GM04503 (cell line): ENCODE data around the gene NT5M.

ENCODE experiments used
- DNase-seq: peaks from one replicate; pipeline ENCODE4 v3.0.0-alpha.2; 2012; ENCODE audit warnings: low read depth

NT5M gene

DNA sequence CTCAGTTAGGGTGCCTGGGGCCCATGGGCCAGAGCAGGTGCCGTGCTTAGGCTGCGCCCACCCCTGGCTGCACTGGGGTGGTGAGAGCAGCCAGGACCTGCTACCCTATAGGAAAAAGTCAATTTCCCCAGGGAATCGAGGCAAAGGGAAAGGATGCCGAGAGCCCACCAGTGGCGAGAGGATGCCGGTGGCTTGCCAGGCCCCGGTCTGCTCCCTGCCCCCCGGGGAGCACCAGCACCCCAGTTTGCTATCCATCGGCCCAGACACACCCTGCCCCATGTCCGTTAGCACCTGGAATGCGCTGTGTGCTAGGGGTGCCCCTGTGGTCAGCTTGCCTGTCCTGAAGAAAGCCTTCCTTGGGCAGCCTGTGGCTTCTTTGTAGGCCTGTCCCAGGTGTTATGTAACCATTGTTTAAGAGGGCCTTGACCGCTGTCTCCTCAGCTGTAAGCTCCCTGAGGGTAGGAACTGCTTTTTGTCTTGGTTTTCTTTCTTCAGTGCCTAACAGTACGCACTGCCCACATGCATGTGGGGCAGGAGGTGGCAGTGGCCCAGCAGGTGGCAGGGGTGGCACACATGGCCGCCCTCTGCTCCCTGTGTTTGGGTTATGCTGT lies 40.8 kb downstream of the NT5M start:
- no peak for DNase-seq

DNA sequence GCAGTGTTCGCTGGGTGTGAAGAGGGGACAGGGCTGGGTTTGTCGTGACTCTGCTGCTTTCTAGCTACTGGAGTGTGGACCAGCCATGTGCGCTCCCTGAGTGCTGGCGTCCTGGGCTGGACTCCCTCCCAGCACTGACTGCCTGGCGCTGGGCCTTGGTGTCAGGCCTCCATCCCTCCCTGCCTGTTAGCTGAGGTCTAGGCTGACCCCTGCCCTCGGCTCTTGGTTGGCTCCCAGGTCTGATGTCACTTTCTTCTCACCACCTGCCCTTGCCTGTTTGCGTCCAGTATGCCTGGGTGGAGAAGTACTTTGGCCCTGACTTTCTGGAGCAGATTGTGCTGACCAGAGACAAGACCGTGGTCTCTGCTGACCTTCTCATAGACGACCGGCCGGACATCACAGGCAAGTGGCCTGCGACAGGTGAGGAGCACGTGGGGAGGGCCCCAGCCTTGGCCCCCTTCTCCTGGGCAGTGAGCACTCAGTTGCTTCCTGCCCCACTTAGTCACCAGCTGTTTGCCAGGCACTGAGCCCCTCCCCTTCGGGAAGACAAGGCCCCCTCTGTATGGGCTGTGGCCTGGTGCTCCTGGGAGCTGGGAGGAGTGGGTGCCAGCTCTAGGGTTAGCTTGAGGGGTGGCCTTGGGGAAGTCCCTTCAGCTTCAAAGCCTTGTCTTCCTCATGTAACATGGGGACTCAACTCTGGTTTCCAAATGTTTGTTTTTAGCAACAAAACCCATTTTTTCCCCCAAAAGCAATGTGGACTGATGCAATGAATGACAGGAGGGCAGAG lies 41.5 kb downstream of the NT5M start:
- no peak for DNase-seq

DNA sequence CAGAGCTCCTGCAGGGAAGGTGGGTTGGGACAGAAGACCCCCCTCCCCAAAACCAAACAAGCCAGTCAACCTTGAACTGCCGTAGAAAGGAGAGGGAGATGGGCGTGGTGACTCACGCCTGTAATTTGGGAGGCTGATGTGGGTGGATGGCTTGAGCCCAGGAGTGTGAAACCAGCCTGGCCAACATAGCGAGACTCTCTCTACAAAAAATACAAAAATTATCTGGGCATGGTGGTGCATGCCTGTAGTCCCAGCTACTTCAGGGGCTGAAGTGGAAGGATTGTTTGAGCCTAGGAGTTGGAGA lies 42.1 kb downstream of the NT5M start:
- no peak for DNase-seq

DNA sequence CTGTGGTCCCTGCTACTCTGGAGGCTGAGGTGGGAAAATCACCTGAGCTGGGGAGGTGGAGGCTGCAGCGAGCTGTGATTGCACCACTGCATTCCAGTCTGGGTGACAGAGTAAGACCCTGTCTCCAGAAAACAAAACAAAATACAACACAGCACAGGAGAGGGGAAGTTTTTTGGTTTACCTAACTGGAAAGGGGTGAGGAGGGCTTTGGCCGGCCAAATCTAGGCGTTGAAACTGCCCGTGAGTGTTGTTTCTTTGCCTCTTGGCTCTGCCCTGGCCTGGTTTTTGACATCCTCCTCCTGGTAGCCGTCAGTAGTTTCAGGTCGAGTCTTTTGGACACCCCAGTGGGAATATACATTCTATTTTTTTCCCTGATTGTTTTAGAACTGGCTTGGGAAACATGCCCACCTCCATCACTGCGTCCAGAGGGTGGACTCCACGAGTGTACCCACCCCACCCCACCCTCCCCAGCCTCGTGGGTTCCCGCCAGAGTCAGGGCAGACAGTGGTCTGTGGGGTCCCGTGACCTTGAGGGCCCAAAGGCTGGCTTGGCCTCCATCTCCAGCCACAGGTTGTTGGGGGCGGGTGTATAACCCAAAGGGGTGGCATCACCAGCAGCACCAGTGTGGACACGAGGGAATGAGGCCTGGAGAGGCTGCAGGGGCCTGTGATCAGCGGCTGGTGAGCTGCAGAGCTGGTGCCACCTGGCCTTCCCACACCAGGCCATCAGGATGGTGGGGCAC lies 42.7 kb downstream of the NT5M start:
- no peak for DNase-seq

DNA sequence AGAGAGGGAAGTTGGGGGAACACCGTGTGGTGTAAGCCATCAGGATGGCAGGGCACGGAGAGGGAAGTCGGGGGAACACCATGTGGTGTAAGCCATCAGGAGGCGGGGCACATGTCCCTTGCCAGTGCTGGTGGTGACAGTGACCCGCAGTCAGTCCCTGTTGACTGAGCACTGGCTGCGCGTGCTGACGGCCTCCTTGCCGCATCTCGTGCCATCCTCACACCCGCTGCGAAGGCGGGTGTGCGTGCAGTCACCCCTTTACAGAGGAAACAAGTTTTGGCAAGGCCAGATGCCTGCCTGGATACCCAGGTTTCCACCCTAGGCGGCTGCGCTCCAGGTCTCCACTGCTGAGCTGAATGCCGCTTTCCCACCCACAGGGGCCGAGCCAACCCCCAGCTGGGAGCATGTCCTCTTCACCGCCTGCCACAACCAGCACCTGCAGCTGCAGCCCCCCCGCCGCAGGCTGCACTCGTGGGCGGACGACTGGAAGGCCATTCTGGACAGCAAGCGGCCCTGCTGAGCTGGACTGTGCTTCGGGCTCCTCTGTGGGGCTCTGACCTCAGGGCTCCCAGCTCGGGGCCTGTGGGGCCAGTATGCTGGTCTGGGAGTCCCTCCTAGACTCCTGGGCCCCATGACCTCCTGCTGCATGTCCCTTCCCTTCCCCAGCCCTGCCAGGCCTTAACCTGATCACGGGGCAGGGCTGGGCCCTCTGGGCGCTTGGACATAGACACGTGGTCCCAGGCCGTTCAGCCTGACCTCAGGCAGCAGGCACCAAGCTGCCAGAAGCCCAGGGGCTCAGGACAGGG lies 43.5 kb downstream of the NT5M start:
- no peak for DNase-seq

DNA sequence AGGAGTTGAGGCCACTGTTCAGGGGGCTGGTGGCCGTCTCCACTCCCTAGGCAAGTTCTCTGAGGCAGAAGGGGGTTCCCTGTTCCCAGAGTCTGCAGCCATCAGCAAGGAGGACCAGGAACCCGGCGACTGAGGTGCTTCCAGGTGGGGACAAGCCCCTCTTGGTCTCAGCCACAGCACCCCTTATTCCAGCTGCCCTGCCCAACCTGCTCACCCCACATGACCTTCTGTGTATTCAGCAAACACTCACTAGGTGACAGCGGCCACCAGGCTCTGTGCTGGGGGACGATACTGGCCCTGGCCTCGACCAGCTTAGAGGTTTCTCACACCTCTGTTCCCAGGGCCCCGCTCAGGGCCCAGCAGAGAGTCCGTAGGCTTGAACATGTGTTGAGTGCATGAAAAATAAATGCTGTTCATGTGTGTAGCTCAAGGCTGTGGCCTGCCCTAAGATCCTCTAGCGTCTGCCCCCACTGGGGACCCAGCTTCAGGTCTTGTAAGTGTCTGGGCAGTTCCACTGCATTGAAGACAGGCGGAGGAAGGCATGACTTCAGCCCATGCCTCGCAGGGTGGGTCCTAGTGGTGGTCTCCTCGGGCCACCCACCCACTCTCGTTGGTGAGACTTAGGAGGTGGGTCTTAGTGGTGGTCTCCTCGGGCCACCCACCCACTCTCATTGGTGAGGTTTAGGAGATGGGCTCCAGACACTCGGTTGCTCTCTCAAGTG lies 44.2 kb downstream of the NT5M start:
- no peak for DNase-seq

DNA sequence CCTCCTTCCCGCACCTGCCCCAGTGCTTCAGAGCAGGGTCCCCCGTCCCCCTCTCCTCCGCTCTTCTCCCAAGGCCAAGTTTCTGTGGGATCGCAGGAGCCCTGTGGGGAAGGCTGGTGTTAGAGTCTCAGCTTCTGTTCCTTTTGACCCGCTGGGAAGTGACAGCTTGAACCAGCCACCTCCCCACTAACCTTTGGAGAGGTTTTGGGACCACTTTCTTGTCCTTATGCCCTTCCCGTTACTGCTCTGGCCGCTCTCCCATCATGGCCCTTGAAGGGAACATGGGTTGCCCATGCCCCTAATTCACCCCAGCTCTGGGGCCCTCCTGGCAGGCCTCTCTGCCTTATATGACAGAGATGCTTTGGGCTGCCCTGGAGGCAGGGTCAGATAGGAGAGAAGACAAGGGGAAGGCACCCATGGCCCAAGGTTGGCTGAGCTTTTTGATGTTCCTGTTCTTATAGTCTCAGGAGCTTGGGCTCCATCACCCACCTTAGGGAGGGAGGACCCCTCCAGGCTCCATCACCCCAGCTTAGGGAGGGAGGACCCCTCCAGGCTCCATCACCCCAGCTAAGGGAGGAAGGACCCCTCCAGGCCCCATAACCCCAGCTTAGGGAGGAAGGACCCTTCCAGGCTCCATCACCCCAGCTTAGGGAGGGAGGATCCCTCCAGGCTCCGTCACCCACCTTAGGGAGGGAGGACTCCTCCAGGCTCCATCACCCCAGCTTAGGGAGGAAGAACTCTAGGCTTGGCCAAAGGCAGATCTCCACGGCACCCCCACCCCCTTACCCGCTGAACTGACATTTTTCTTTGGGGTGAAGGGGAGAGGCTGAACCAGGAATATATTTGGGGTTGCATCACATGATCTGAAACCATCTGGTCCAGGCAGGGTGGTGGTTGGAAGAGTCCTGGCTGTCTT lies 45.0 kb downstream of the NT5M start:
- DNase-seq, result no peak

DNA sequence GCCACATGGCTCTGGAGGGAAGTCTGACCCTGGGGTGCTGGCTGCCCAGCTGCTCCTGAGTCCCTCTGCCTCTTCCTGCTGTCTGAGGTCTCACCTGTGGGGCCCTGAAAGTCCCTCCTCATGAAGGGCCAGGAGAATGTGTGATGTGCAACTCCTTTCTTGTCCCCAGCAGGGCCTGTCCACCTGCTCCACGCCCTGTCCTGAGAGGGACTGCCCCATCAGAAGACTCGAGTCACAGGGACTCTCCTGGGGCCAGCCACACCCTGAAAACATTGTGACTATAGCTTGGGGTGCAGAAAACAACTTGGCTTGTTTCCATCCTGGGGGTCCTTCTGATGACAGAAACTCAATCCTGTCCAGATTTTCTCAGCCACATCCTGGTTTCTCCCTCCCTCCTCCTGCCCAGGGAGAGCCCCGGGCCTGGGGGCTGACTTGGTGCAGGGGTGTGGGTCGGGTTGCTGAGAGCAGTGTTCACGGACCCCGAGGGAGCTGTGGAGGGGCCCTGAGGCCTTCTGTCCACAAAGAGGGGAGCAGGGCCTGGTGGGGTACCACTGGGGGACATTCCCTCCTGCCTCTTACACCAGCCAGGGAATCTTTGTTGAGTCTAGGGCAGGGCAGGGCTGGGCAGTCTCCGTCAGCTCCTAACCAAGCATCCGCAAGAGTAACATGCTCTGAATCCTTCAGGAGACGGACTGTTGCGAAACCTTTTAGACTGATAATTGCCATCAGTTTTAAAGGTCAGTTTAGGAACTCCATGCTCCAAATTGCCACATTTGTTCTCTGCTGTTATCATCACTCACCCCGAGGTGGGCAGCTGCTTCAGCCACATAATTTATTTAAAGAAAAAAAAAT lies 45.9 kb downstream of the NT5M start:
- DNase-seq, result no peak

DNA sequence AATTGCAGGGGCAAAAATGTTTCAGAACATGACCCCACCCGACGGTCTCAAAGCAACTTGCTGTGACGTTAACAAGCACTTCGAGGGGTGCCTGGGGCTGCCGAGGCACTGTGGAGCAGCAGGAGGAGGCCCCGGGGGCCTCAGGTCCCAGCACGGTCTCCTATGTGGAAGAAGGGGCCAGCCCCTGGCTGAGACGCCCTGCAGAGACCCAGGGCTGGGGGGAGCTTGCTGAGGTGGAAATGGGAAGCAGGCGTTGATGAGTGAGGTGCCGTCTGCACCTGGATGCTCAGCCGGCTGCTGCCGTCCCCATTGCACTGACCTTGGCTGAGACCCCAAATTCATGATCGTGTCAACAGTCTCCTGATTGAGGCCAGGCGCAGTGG lies 46.5 kb downstream of the NT5M start:
- no peak for DNase-seq

DNA sequence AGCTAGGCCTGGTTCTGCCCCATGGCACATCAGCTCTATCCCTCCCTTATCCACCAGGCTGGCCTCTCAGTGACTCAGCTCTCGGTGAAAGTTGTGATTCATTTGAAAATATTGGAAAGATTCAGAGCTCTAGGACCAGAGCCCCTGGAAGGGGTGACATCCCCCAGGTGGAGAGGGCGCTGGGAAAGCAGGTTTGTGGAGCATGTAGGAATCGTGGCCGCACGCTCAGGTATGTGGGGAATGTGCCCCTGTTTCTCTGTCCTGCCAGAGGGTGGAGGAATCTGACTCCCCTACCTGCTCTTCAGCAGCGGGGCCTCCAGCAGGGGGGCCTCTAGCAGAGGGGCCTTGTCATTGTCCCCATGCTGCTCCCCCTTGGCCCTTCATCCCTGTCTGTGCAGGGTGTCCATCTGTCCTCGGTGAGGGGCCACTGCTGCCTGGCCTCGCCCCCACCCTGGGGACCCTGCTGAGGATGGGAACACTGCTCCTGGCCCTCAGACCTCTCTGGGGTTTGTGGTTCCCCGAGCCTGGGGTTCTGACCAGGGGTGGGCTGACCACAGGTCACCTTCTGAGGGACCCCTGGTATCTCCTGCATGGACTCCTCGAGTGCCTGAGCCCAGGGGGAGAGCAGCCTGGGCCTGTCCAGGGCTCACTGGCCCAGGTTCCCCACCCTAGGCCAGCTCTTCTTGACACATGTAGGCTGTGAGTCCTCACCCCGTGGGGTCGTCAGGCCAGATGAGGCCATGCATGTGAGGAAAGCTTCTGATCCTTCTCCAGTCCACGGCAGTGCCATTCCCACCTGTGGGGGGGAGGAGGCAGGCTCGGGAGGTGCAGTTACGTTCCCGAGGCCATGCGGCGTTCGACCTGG lies 47.5 kb downstream of the NT5M start:
- no peak for DNase-seq

DNA sequence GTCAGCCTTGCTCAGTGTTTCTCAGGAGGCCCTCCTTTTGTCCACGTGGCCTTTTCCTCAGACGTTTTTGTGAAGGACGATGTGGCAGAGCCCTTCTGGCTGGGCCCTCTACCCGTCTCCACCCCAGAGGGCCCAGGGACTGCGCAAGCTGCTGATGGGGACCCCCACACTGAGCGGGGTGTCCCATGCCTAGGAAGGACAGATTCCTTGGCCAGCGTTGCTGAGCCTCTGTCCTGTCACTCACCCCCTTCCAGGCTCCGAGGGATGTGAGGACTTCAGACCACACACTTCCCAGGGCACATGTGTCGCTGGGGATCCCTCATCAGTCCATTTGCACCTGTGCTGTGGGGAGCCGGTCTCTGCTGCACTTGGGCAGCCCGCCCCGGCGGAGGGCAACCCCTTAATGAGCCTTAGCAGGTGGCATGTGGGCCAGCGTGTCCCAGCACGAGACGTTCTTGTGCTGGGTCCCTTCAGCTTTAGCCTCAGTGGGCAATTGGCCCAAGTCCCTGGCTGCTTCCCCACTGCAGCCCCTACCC lies 48.3 kb downstream of the NT5M start:
- DNase-seq, result no peak

DNA sequence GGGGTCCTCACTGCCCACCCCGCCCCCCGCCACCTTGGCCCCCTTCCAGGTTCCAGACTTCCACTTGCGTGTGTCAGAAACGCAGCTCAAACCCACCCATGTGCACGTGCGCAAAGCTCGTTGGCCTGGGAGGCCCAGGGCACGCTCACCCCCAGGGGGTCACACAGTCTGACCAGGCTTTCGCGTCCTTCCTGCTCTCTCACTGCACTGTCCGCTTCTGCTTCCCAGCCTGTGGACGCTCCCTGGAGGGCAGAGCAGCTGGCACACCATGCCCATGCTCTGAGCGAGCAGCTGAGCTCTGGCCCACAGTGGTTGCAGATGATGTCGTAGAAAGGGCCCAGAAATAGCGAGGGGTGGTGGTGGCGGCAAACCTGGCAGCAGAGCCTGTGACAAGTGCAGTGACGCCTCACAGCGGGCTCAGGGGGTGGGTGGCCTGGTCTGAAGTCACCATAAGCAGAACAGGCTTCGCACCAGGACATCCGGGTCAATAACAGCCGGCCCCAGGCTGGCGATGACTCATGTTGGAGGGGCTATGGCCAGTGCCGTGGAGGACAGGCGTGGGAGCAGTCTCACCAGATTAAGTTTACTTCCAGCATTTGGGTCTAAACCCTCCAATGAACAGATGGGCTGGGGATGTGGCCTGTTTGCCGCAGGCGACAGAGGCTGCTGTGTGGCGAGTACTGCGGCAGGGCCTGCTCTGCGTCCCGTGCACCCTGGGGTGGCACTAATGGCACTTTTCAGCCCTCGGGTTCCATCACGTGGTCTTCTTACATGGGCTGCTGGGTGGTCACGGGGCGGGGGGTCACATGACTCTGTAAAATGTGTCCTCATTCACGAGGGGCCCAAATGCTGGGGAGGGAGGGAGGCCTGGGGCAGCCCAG lies 49.0 kb downstream of the NT5M start:
- DNase-seq, result no peak

DNA sequence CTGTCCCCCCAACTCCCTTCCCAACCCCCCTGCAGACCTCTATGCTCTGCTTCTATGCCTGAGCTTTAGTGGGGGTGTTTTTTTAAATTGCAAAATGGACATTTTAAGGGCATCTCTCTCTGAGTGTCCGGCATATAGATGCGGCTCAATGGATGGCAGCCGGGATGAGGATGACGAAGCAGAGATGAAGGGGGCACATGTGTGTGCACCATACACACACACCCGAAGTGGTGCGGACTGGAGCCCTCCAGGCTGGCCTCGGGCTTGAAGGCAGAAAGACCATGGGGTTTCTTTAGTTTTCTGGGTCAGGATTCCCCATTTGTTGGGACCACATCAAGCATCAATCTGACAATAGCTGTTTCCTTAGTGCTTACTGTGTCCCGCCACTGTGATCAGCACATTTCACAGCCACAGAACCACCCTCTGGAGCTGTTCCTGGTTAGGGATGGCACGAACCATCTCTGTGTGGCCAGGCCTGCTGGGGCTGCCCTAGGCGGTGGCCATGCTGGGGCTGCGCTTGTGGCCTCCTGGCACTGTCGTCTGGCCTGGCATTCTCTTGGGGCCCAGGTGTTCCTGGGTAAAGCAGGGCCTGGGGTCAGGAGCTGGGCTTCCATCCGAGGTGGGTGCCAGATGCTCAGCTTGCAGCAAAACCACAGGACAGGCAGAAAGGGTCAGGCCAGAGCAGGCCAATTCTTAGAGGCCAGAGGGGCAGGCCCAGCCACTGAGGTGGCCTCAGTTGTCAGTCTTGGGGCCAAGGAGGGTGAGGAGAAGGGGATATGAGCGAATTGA lies 49.9 kb downstream of the NT5M start:
- DNase-seq, result no peak

DNA sequence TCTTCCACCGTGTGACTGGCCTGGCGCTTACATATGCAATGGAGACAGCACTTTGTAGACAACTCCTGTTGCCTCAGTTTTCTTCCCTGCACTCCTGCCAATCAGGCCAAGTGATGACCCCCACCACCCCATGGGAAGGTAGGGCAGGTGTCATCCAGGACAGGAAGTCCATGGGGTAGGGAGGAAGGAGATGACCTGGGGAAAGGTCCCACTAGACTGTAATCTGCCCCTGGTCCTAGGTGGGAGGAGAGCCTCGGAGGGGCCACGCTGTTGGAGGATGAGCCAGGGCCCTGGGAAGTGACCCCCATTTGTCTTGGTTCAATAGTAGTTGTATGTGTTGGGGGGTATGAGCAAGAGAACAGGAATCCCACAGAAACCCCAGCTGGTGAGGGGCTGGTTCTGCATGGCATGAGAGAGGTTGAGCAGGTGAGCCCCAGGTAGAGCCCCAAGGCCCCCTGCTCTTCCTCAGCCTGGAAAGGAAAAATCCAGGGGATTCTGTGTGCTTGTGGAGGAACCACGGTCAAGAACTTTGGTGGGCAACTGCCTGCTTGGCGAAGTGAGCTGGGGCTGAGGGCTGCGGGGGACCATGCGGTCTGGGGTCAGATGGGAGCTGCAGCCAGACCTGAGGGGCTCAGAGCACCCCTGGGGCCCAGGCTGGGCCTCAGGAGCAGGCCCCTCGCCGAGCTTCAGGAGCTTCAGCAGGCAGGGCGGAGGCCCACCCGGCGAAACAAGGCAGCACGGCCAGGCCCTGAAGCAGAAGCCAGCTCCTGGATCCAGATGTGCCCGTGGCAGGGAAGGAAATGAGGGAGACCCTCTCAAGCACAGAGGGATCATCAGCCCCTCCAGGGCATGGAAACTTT lies 50.7 kb downstream of the NT5M start:
- no peak for DNase-seq

DNA sequence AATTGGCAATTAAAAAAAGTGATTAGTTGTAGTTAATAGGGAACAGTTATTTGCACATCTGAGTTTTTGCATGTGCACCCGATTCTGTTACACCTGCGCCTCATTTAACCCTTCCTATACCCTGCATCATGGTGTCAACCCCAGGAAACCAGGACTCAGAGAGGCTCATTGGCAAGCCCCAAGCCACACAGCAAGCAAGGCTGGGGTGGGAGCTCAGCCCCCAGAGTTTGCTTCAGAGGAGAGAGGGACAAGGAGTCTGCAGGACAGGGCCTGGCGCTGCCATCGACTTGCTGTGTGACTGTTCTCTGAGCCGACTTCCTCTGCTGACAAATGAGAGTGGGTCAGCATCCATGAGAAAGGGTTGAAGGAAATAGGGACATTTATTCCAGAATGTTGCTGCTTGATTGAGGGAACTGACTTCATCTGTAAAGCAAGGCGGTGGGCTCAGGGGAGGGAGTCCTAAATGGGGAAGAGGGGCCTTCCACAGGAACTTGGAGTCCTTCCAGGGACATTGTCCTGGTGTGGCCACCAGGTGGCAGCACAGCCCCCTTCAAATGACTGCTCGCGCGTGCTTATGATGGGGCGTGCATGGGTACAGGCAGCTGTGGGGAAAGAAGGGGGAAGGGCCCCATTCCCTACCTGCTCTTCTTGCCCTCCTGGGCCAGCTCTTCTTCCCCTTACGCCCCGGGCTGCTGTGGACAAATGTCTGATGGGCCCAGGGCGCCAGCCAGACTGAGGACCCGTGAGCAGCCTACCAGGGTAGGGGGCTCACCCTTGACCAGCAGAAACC lies 51.6 kb downstream of the NT5M start:
- DNase-seq, result no peak
